ENCODE data around the gene TBC1D10B. TPM values are rescaled to one million over a fixed set of nuclear protein-coding genes. Genes with fewer than 3 reads are reported as not detected.

Gene TBC1D10B
- total and polyA plus RNA-seq, 2 experiments from 2014 or later: 29.3 to 37.9 TPM

DNA sequence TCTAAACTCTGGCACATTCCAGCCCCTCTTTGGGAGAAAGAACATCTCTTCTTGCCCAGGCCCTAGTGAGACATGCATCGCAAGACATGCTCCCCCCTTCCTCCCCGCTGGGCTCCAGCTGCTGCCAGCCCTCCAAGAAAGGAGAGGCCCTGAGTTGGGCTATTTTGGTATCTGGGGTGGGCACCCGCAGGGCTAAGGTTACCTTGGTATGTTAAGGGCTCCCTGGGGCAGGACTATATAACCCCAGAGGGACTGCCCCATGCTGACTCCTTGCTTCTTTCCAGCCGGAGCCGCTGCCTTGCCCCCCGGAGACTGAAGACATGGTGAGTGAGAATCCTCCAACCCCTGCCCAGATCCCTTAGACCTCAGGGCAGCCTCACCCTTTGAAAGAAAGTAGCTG is 4.2 kb upstream of the TBC1D10B start, which contains the start of gene MYL11:
MYL11 (plus strand) TSS at position 265 of the 400 bp plus-strand sequence; CDS start at position 321, 56 bp downstream.
- whole genome bisulfite sequencing (ENCODE audit: low lambda C conversion rate, missing lambda C conversion rate): 88% methylated on average over 6 of the region's 6 CpGs
- DNase-seq (ENCODE audit: low spot score): no peak
- Histone ChIP-seq H3K4me1 (ENCODE audit: insufficient read depth) (peaks cover 14% of the 10 kb centered on the region), H3K4me3 (no peak within 1 kb of the TSS), H4K20me1 (ENCODE audit: insufficient read depth, poor library complexity, severe bottlenecking) (peaks cover 2% of the 10 kb centered on the region), H2AFZ (no peak within 1 kb of the TSS), H3K36me3 (replicated peaks; ENCODE audit: insufficient read depth, low read depth) (no peaks in the 10 kb centered on the region), H3K79me2 (peaks cover 7% of the 10 kb centered on the region), H3K27me3 (no peaks in the 10 kb centered on the region), H3K4me2 (no peak within 1 kb of the TSS), H3K9me2 (replicated peaks; ENCODE audit: insufficient read depth) (no peaks in the 10 kb centered on the region), H3K27ac (no peak within 1 kb of the TSS), H3K9me3 (ENCODE audit: low read depth) (no peaks in the 10 kb centered on the region)
- TF ChIP-seq EZH2phosphoT487 (IDR thresholded peaks at IDR 0.05; ENCODE audit: low read depth, severe bottlenecking, unreplicated experiment): no peak
- TF ChIP-seq, protein P1, sequence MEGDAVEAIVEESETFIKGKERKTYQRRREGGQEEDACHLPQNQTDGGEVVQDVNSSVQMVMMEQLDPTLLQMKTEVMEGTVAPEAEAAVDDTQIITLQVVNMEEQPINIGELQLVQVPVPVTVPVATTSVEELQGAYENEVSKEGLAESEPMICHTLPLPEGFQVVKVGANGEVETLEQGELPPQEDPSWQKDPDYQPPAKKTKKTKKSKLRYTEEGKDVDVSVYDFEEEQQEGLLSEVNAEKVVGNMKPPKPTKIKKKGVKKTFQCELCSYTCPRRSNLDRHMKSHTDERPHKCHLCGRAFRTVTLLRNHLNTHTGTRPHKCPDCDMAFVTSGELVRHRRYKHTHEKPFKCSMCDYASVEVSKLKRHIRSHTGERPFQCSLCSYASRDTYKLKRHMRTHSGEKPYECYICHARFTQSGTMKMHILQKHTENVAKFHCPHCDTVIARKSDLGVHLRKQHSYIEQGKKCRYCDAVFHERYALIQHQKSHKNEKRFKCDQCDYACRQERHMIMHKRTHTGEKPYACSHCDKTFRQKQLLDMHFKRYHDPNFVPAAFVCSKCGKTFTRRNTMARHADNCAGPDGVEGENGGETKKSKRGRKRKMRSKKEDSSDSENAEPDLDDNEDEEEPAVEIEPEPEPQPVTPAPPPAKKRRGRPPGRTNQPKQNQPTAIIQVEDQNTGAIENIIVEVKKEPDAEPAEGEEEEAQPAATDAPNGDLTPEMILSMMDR (IDR thresholded peaks at IDR 0.05; ENCODE audit: poor library complexity): no peak
- TF ChIP-seq EZH2 (IDR thresholded peaks at IDR 0.05; ENCODE audit: borderline replicate concordance): no peak

DNA sequence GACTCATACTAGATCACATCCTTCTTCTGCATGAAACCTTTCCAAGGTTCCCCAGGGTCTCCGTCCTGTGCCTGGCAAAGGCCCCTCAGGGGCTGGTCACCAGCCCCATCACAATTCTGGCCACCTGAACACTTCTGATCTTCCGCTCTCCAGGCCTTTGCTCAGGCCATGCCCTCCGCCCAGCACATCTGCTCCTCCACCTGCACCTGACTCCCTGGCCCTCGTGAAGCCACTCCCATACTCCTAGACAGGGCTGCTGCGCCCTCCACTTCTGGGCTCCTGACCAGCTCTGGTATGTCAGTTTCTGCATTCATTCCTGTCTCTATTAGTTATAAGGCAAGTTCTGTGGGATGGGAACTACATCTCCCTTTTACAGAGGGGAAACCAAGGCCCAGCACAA is 2.4 kb upstream of the TBC1D10B start:
- H3K4me3 ChIP-seq: no peak overlapping the region
- H3K27me3 ChIP-seq: no peaks in the 10 kb centered on the region
- H4K20me1 ChIP-seq (ENCODE audit: insufficient read depth, poor library complexity, severe bottlenecking): peaks cover 20% of the 10 kb centered on the region
- no peaks in the 10 kb centered on the region for H3K9me2 ChIP-seq (replicated peaks; ENCODE audit: insufficient read depth)
- no peak overlapping the region for H2AFZ ChIP-seq
- peaks cover 17% of the 10 kb centered on the region for H3K4me1 ChIP-seq (ENCODE audit: insufficient read depth)
- H3K4me2 ChIP-seq: no peak overlapping the region
- WGBS (ENCODE audit: low lambda C conversion rate, missing lambda C conversion rate): 92% methylated on average over 5 of the region's 5 CpGs
- peaks cover 22% of the 10 kb centered on the region for H3K79me2 ChIP-seq
- no peak for DNase-seq (ENCODE audit: low spot score)
- no peak overlapping the region for H3K27ac ChIP-seq
- no peak for TF ChIP-seq EZH2phosphoT487 (IDR thresholded peaks at IDR 0.05; ENCODE audit: low read depth, severe bottlenecking, unreplicated experiment)
- TF ChIP-seq EZH2 (IDR thresholded peaks at IDR 0.05; ENCODE audit: borderline replicate concordance): no peak
- TF ChIP-seq, protein P1 (IDR thresholded peaks at IDR 0.05; ENCODE audit: poor library complexity): no peak
- no peaks in the 10 kb centered on the region for H3K36me3 ChIP-seq (replicated peaks; ENCODE audit: insufficient read depth, low read depth)
- H3K9me3 ChIP-seq (ENCODE audit: low read depth): no peaks in the 10 kb centered on the region

DNA sequence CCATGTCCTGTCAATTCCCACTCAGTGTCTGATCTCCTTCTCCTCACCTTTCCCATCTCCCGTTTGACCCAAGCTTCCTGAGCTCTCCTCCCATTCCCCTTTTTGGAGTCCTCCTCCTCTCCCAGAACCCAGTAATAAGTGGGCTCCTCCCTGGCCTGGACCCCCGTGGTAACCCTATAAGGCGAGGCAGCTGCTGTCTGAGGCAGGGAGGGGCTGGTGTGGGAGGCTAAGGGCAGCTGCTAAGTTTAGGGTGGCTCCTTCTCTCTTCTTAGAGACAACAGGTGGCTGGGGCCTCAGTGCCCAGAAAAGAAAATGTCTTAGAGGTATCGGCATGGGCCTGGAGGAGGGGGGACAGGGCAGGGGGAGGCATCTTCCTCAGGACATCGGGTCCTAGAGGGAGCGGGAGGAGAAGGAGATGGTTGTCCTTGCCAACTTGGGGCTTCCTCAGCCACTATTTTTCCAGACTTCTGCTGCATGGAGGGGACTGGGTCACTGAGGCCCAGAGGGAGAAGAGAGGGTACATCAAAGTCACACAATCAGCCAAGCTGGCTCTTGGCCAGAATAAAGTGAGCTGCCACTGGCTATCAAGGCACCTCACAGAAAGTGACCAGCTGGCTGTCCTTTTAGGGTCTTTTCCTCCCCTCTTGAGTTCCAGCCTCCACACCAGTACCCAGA is 1.9 kb upstream of the TBC1D10B start:
- Histone ChIP-seq H2AFZ (no peak overlapping the region), H3K27me3 (no peaks in the 10 kb centered on the region), H3K79me2 (peaks cover 27% of the 10 kb centered on the region), H3K4me2 (no peak overlapping the region), H3K4me1 (ENCODE audit: insufficient read depth) (peaks cover 19% of the 10 kb centered on the region), H3K9me2 (replicated peaks; ENCODE audit: insufficient read depth) (no peaks in the 10 kb centered on the region), H4K20me1 (ENCODE audit: insufficient read depth, poor library complexity, severe bottlenecking) (peaks cover 26% of the 10 kb centered on the region), H3K9me3 (ENCODE audit: low read depth) (no peaks in the 10 kb centered on the region), H3K4me3 (no peak overlapping the region), H3K27ac (peak overlapping the region; percentile 84), H3K36me3 (replicated peaks; ENCODE audit: insufficient read depth, low read depth) (no peaks in the 10 kb centered on the region)
- 91% methylated on average over 6 of the region's 6 CpGs for WGBS (ENCODE audit: low lambda C conversion rate, missing lambda C conversion rate)
- DNase-seq (ENCODE audit: low spot score): peak; percentile 6
- no peak for TF ChIP-seq EZH2phosphoT487 (IDR thresholded peaks at IDR 0.05; ENCODE audit: low read depth, severe bottlenecking, unreplicated experiment)
- no peak for TF ChIP-seq EZH2 (IDR thresholded peaks at IDR 0.05; ENCODE audit: borderline replicate concordance)

- no peak overlapping the region for H3K4me3 ChIP-seq
- peaks cover 36% of the 10 kb centered on the region for H3K79me2 ChIP-seq
- DNase-seq (ENCODE audit: low spot score): no peak
- H3K9me2 ChIP-seq (replicated peaks; ENCODE audit: insufficient read depth): no peaks in the 10 kb centered on the region
- no peaks in the 10 kb centered on the region for H3K27me3 ChIP-seq
- peak overlapping the region; percentile 65 for H3K4me2 ChIP-seq
- H2AFZ ChIP-seq: peak overlapping the region; percentile 1
- peaks cover 12% of the 10 kb centered on the region for H3K4me1 ChIP-seq (ENCODE audit: insufficient read depth)
- H3K9me3 ChIP-seq (ENCODE audit: low read depth): no peaks in the 10 kb centered on the region
- TF ChIP-seq EZH2phosphoT487 (IDR thresholded peaks at IDR 0.05; ENCODE audit: low read depth, severe bottlenecking, unreplicated experiment): no peak
- TF ChIP-seq, protein P1 (IDR thresholded peaks at IDR 0.05; ENCODE audit: poor library complexity): no peak
- TF ChIP-seq EZH2 (IDR thresholded peaks at IDR 0.05; ENCODE audit: borderline replicate concordance): no peak
- H4K20me1 ChIP-seq (ENCODE audit: insufficient read depth, poor library complexity, severe bottlenecking): peaks cover 34% of the 10 kb centered on the region
- H3K36me3 ChIP-seq (replicated peaks; ENCODE audit: insufficient read depth, low read depth): no peaks in the 10 kb centered on the region
- 34% methylated on average over 11 of the region's 11 CpGs for WGBS (ENCODE audit: low lambda C conversion rate, missing lambda C conversion rate)
- H3K27ac ChIP-seq: peak overlapping the region; percentile 84
Measured at GRCh38 chr16:30371248-30371816, 1.0 kb upstream of the TBC1D10B start.

All from hepatocyte (in vitro differentiated cells).